GM18511 (cell line): ENCODE data around the gene WDFY2.

ENCODE experiments used
- ATAC-seq: cut with Tn5 transposase; IDR thresholded peaks from one replicate; pipeline ENCODE4 v1.9.1; 2021; ENCODE audit warnings: mild to moderate bottlenecking, moderate library complexity; ENCODE audit not compliant: unreplicated experiment

The WDFY2 gene

DNA sequence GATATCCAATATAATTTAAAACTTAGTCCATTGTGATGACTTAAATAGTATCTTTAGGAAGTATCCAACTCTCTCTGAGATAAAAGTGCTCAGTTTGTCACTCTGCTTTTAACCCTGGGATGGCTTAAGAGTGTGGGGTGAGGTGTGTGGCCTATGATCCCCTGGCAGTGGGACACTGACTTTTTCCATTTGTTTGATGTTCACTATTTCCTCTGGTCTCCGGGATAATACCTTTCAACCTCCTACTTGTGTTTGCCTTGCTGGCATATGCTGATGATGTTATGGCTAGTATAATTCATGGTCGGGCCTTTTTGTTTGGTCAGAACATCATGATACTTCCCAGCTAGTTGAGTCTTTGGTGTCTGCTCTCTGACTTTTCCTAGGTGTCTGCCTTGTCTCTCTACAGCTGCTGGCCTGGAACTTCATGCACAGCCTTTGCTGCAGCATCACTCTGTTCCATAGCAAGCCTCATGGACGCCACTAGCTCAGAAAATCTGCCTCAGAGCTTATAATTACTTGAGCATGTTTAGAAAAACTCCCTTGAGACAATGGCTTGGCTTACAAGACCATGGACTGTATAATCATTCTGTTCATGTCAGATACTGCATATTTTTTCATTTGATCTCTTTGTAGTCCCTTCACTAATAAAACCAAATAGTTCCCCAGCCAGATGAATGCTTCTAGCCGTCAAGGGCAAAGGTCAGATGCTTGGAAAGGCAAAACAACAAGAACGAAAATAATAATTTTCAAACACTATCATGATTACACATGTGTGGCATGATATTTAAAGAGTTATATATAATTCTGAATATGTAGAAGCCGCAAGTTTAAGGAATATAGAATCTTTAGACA is 75.2 kb downstream of the WDFY2 start:
- ATAC-seq, result no peak

- no peak for ATAC-seq
These were observed 76.6 kb downstream of the WDFY2 start for GRCh38 chr13:51660813-51661212.

DNA sequence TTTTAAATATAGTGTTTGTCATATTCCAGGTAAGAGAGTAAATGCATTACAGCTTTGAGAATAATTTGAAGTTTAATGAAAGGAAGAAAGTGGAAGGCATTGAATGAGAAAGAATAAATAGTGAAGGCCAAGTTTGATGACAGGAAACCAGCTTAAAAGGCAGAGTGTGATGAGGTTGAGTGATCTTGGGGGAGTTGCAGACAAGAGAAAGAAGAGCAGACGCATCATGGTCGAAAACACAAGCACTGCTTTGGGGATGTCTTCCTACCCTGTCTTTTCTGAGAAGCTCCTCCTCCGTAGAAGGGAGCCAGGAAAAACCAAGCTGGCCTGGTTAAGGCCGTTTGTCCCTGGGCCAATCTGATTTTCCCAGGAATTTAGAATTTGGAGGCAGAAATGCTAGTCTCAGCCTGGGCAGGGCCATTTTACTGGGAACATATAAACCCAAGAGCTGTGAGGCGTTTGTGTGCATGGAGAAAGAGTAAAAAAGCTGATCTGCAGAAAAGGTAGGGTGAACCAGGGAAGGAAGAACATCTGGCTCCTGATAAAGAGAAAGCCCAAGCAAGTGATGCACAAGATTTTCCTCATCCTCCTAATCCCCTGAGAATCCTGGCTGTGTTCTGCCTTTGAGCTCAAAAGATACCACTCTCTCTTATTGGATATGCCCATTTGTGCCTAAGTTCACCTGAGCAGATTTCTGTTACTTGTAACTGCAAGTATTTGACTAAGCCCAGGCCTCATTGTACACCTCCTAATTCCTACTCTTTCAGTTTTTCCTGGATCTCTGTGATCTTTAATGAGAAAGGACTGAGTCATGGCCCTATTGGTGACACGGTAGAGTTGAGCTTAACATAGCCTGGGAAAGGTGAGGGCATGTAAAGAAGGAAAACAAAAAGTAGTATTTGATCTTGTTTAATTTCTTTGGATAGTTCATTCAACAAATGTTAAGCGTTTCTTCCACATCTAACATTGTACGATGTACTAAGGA is 80.0 kb downstream of the WDFY2 start:
- ATAC-seq, result no peak

GRCh38 chr13:51665456-51665855 is 81.2 kb downstream of the WDFY2 start:
- ATAC-seq, result no peak

DNA sequence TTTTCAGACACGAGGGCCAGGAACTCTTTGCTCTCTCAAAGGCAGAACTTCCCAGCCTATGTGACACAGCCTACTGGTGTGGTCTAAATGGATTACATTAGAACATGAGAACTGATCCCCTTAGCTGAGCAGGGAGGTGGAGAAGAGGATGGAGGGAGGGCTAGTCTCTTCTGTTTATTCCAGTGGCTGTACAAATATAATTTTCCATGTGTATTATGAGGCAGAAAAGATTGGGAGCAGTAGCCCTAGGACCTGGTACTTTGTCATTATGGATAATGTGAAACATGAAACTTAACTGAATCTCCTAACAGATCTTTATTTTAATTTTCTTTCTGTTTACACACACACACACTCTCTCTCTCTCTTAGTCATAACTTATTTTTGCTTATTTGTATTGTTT is 82.1 kb downstream of the WDFY2 start:
- no peak for ATAC-seq

DNA sequence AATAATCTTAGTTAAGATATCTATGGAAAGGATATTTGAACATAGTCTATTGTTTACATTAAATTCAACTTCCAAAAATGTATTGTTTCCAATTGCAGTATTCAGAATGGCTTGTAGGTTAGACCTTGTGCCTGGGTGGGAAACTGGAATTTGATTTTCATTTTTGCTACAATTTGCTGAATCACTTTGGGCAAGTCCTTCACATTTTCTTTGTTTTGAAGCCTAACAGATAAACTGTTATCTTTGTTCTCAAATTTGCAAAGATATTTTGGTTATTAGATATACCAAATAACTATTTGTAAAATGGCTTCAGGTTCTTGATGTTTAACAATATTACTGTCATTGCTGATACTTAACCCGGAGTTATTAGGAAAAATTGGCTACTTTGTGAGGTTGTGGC is 82.6 kb downstream of the WDFY2 start:
- ATAC-seq, result no peak

DNA sequence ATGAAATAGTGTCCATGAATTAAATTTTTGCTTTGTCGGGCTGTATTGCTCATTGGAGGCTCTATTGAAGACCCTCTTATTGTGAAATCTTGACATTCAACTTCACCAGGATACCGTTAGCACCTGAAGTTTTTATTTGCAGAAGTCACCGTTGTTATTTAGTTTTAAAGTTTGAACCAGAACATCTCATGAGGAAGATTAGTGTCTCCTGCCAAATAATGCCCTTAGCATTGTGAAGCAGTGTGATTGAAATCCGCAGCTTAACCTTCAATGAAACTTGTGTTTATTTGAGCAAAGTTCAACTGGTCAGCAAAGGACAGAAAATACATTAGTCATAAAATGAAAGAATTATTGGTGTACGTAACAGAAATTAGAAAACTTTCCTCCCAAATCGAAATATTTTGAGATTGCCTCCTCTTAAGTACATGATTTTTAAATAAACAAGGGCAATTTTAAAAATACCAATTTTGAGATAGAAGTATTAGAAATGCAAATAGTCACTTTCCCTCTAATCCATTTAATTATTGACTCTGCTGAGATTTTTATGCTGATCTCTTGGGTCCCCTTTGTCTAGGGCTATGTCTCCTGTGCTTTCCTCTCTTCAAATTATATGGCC is 84.4 kb downstream of the WDFY2 start:
- no peak for ATAC-seq

DNA sequence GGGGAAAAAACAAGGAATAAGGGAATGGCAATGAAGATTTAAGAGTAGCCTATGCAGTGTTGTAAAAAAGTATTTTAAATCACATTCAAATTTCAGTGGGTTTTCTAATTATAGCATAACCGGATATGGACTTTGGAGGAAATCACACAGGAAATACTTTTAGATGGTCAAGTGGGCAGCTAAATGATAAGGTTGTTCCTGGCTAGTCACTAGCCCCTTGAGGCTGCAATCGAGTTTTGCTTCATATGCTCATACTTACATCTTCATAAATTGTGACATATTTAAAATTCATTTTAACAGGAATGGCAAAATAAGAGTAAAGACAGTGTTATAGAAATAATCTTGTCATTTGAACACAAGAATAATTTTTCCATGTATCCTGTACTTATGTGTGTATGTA is 88.9 kb downstream of the WDFY2 start:
- ATAC-seq, result no peak

- ATAC-seq, result no peak
These were observed 90.0 kb downstream of the WDFY2 start for GRCh38 chr13:51674276-51674675.

- no peak for ATAC-seq
These were observed 91.1 kb downstream of the WDFY2 start for GRCh38 chr13:51675385-51675784.

DNA sequence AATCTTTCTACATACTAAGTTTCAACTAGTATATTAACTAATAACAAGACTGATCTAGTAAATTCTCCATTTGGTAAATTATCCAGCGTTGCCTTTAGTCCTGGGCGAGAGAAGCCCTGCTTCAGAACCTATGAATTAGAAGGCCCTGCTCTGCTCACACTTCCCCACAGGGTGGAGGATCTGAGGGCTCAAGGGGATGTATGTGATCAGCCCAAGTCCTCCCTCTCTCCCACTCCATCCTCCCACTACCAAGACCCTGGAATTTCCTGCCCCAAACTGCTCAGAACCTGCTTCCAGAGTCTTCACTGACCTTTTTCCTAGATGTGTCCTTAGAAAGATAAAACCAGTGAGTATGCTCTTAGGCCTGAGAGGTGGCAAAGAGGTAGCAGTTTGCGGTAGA is 91.6 kb downstream of the WDFY2 start:
- no peak for ATAC-seq

DNA sequence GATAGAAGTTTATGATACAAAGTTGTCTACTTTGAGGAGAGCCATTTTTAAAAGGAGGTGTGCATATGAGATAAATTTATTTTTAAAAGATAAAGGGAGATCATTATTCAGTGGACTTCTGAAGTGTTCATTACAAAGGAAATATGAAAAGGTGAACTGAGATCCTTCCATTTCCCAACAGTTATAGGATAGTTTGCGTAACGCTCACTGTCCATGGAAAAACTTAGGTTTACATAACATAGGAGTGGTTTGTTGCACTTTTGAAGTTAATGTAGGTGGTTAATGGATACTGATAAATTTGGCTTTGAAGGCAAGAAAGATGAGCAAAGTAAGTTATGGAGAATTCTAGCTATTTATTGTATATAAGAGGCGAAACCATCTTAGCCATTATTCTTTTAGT is 92.5 kb downstream of the WDFY2 start:
- no peak for ATAC-seq

GRCh38 chr13:51678420-51678819 is 94.2 kb downstream of the WDFY2 start:
- ATAC-seq, result no peak

DNA sequence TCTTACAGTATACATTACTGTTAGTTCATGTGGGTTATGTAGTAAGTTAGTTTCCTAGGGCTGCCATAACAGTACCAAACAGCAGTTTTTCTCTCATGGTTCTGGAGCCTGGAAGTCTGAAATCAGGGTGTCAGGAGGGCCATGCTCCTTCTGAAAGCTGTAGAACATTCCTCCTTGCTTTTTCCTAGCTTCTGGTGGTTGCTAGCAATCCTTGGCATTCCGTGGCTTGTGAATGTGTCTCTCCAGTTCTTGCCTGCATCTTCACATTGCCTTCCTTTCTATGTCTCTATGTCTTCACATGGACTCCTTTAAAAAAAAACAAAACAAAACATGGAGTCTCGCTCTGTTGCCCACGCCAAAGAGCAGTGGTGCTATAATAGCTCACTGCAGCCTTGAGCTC is 95.4 kb downstream of the WDFY2 start:
- no peak for ATAC-seq

GRCh38 chr13:51681037-51681678 is 96.9 kb downstream of the WDFY2 start:
- no peak for ATAC-seq

- ATAC-seq, result no peak
These were observed 98.4 kb downstream of the WDFY2 start for GRCh38 chr13:51682686-51683085.

- no peak for ATAC-seq
These were observed 99.3 kb downstream of the WDFY2 start for GRCh38 chr13:51683597-51683996.

DNA sequence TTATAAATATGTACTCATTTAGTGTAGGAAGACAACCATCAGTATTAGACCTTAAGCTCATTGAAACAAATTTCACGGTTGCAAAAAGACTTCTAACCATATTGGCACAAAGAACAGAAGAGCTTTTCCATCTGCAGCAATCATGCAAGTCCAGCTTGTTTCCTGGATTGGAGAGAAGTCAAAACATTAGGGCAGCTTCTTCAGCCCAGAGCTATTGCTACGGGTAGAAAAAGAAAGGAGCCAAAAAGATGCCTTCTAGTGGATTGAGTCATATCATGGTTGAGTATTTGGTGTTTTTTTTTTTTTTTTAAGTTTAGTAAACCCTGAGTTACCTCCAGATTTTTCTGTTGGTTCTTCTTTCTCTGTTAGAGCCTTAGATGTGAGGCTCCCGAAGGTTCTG is 99.8 kb downstream of the WDFY2 start:
- no peak for ATAC-seq

- ATAC-seq, result no peak
These were observed 103.9 kb downstream of the WDFY2 start for GRCh38 chr13:51687947-51688714.
